Measurements from ENCODE around the gene HSF5.

Gene HSF5

DNA sequence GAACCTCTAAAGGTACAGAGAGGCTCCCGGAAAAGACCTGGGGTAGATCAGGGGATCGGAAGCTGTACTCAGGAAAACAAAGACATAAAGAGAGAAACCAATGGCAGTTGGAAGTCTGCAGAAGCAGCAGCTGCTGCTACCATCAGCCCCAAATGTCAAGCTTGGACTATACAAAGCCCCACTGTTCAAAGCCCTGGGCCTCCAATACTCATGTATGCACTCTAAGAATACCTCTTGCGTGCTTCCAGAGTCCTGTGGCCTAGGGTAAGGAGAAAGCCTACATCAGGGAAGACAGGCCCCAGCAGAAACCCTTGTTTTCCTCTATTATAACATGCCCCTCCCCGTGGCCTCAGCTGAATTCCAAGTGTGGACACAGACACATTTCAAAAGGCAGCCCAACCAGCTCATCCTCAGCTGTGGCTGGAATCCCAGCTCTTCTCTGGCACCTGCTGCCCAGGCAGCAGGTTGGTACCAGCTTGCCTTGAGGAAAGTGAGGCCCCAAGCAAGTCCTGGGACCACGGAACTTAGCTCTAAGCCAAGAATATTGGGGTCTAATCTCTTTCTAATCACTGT lies 45.5 kb upstream of the HSF5 start:
- DNase-seq: no peak
- Histone ChIP-seq H3K27ac (ENCODE audit: low read length) (no peak overlapping the region), H3K27me3 (replicated peaks; ENCODE audit: insufficient read depth, low read length) (peaks cover 32% of the 10 kb centered on the region), H3K9me2 (replicated peaks; ENCODE audit: insufficient read depth, low read length) (no peaks in the 10 kb centered on the region), H3K4me3 (ENCODE audit: low read length) (no peak overlapping the region), H2AFZ (ENCODE audit: low read length) (no peak overlapping the region), H3K4me2 (ENCODE audit: low read depth, low read length) (no peak overlapping the region), H3K9me3 (replicated peaks; ENCODE audit: insufficient read depth, low read length) (no peaks in the 10 kb centered on the region), H3K9ac (ENCODE audit: low read length) (no peak overlapping the region), H3K36me3 (replicated peaks; ENCODE audit: insufficient read depth, low read length) (no peaks in the 10 kb centered on the region), H3K4me1 (ENCODE audit: low read length) (no peaks in the 10 kb centered on the region), H4K20me1 (ENCODE audit: insufficient read depth, low read length) (no peaks in the 10 kb centered on the region), H3K79me2 (ENCODE audit: low read length) (no peaks in the 10 kb centered on the region), H3F3A (ENCODE audit: insufficient read depth, low read length) (no peaks in the 10 kb centered on the region)
- TF ChIP-seq EZH2 (optimal IDR thresholded peaks at IDR 0.05; ENCODE audit: low read depth, low read length): no peak
- TF ChIP-seq, protein P1, sequence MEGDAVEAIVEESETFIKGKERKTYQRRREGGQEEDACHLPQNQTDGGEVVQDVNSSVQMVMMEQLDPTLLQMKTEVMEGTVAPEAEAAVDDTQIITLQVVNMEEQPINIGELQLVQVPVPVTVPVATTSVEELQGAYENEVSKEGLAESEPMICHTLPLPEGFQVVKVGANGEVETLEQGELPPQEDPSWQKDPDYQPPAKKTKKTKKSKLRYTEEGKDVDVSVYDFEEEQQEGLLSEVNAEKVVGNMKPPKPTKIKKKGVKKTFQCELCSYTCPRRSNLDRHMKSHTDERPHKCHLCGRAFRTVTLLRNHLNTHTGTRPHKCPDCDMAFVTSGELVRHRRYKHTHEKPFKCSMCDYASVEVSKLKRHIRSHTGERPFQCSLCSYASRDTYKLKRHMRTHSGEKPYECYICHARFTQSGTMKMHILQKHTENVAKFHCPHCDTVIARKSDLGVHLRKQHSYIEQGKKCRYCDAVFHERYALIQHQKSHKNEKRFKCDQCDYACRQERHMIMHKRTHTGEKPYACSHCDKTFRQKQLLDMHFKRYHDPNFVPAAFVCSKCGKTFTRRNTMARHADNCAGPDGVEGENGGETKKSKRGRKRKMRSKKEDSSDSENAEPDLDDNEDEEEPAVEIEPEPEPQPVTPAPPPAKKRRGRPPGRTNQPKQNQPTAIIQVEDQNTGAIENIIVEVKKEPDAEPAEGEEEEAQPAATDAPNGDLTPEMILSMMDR (IDR thresholded peaks at IDR 0.05; ENCODE audit: low read length): no peak
- TF ChIP-seq EZH2phosphoT487 (IDR thresholded peaks at IDR 0.05; ENCODE audit: low read length): no peak

- Histone ChIP-seq H3K79me2 (ENCODE audit: low read length) (no peaks in the 10 kb centered on the region), H3K9me2 (replicated peaks; ENCODE audit: insufficient read depth, low read length) (no peaks in the 10 kb centered on the region), H3K4me2 (ENCODE audit: low read depth, low read length) (peak overlapping the region; percentile 88), H3F3A (ENCODE audit: insufficient read depth, low read length) (no peaks in the 10 kb centered on the region), H3K27ac (ENCODE audit: low read length) (no peak overlapping the region), H3K9ac (ENCODE audit: low read length) (no peak overlapping the region), H4K20me1 (ENCODE audit: insufficient read depth, low read length) (no peaks in the 10 kb centered on the region), H3K9me3 (replicated peaks; ENCODE audit: insufficient read depth, low read length) (no peaks in the 10 kb centered on the region), H3K27me3 (replicated peaks; ENCODE audit: insufficient read depth, low read length) (peaks cover 32% of the 10 kb centered on the region), H3K36me3 (replicated peaks; ENCODE audit: insufficient read depth, low read length) (no peaks in the 10 kb centered on the region), H3K4me3 (ENCODE audit: low read length) (no peak overlapping the region), H3K4me1 (ENCODE audit: low read length) (no peaks in the 10 kb centered on the region), H2AFZ (ENCODE audit: low read length) (no peak overlapping the region)
- DNase-seq: no peak
- TF ChIP-seq, protein P1 (IDR thresholded peaks at IDR 0.05; ENCODE audit: low read length): no peak
Measured at GRCh38 chr17:58532555-58532951, 44.3 kb upstream of the HSF5 start.

DNA sequence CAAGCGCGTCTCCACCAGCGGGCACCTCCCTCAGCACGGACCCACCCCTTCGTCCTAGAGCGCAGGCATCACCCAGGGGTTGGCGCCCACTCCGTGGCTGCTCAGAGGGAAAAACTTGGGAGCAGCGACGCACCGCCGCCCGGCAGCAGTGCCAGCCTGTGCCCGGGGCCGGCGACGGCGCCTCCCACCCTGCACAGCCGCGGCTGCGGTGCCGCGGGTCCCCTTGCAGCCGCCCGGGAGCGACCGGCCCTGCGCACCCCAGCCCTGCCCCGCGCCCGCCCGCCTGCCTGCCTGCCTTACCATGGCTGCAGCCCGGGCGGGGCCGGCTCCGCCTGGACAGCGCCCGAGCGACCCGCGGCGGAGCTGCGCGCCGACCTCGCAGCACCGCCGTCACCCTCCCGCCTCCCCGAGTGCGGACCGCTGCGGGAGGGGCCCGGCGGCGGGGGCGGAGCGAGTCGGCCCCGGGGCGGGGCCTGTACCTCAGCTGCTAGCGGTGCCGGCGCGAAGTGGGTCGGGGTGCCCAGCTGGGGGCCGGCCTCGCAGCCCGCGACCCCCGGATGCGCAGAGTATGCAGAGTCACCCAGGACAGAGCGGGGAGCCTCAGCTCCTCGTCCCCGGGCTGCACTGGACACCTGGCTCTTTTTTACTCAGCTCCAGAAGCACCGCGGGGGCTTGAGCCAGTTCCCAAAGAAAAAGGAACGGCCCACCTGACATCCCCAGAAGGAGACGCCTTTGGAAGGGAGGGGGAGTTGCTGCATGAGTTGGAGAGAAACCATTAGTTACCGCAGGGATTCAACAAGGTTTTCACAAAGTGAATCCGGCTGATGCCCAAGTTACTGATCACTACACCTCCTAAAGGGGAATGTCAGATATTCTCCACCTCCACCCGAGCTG lies 43.7 kb upstream of the HSF5 start:
- H3K36me3 ChIP-seq (replicated peaks; ENCODE audit: insufficient read depth, low read length): no peaks in the 10 kb centered on the region

More for the DNA sequence above, 43.7 kb upstream of the HSF5 start:
- no peaks in the 10 kb centered on the region for H3F3A ChIP-seq (ENCODE audit: insufficient read depth, low read length)
- no peaks in the 10 kb centered on the region for H3K79me2 ChIP-seq (ENCODE audit: low read length)
- peaks cover 32% of the 10 kb centered on the region for H3K27me3 ChIP-seq (replicated peaks; ENCODE audit: insufficient read depth, low read length)
- H3K9ac ChIP-seq (ENCODE audit: low read length): no peak overlapping the region
- peaks cover 4% of the 10 kb centered on the region; the same call in 1 of the 2 replicates for H3K4me1 ChIP-seq (ENCODE audit: low read length)
- H3K9me3 ChIP-seq (replicated peaks; ENCODE audit: insufficient read depth, low read length): no peaks in the 10 kb centered on the region
- no peak overlapping the region for H3K27ac ChIP-seq (ENCODE audit: low read length)
- H3K4me2 ChIP-seq (ENCODE audit: low read depth, low read length): peak overlapping the region; percentile 88
- no peaks in the 10 kb centered on the region for H3K9me2 ChIP-seq (replicated peaks; ENCODE audit: insufficient read depth, low read length)
- H4K20me1 ChIP-seq (ENCODE audit: insufficient read depth, low read length): no peaks in the 10 kb centered on the region
- H2AFZ ChIP-seq (ENCODE audit: low read length): peak overlapping the region; percentile 62
- peak overlapping the region; percentile 54 for H3K4me3 ChIP-seq (ENCODE audit: low read length)
- TF ChIP-seq, protein P1 (IDR thresholded peaks at IDR 0.05; ENCODE audit: low read length): no peak
- DNase-seq: peak; percentile 67

All from MM.1S (cell line).